Gastrocnemius medialis (tissue), 4 donors: ENCODE data around the gene SREK1IP1. TPM values are rescaled to one million over a fixed set of nuclear protein-coding genes. Genes with fewer than 3 reads are reported as not detected.

ENCODE experiments used
- ATAC-seq, 2 donors: fragments of 150-250 bp; one replicate each; pipeline ENCODE4 v1.9.1; 2016
- DNase-seq, 2 donors: peaks; one replicate each; pipeline ENCODE4 v3.0.0-alpha.2; 2019
- H3K27ac ChIP-seq, 4 donors: fragments of 200-600 bp; sonication (generic); 1 replicate in 1 of 4; 2 replicates in 3 of 4; pipeline ENCODE4 v1.5.1; 2016 to 2018; ENCODE audit warnings: mild to moderate bottlenecking in 2 of 4, moderate library complexity in 1 of 4
- H3K27me3 ChIP-seq, 3 donors: fragments of 200-600 bp; sonication (generic) in 2 of 3; 1 replicate in 1 of 3; 2 replicates in 2 of 3; pipeline versions ENCODE4 v1.5.1 to v1.6.0; 2016 to 2019; ENCODE audit warnings: mild to moderate bottlenecking in 1 of 3, moderate library complexity in 1 of 3
- H3K36me3 ChIP-seq, 2 donors: fragments of 200-600 bp; sonication (generic) in 1 of 2; one replicate each; pipeline ENCODE4 v1.5.1; 2017 to 2018
- H3K4me1 ChIP-seq, 2 donors: fragments of 200-600 bp; sonication (generic) in 1 of 2; one replicate each; pipeline ENCODE4 v1.5.1; 2016 to 2017; ENCODE audit warnings: mild to moderate bottlenecking in 2 of 2
- H3K4me3 ChIP-seq, 4 donors: fragments of 200-600 bp; sonication (generic) in 3 of 4; 1 replicate in 1 of 4; 2 replicates in 3 of 4; pipeline ENCODE4 v1.5.1; 2016 to 2019; ENCODE audit warnings: mild to moderate bottlenecking in 2 of 4
- H3K9me3 ChIP-seq, 3 donors: fragments of 200-600 bp; sonication (generic) in 2 of 3; 1 replicate in 1 of 3; 2 replicates in 2 of 3; pipeline ENCODE4 v1.5.1; 2016 to 2019
- CTCF ChIP-seq, 5 experiments: fragments of 450-650 bp in 3 of 5; fragments of 200-600 bp in 2 of 5; sonication (generic) in 2 of 5; IDR thresholded peaks in 4 of 5; conservative IDR thresholded peaks in 1 of 5; 1 replicate in 4 of 5; 2 replicates in 1 of 5; pipeline ENCODE4 v1.5.1; 2016 to 2019; ENCODE audit warnings: antibody characterized with exemption in 5 of 5, mild to moderate bottlenecking in 3 of 5, moderate library complexity in 3 of 5
- POLR2A ChIP-seq, 2 donors: fragments of 450-650 bp; IDR thresholded peaks; one replicate each; pipeline ENCODE4 v1.6.1; 2017; ENCODE audit warnings: antibody characterized with exemption in 2 of 2, mild to moderate bottlenecking in 2 of 2, moderate library complexity in 2 of 2
- in situ Hi-C, 4 donors: fragments of 200-750 bp; cut with MboI; loops; one replicate each; pipeline versions ENCODE4 v1.15.0 to v1.8.0; 2017; ENCODE audit warnings: low sequenced_read_pairs in 4 of 4
- intact Hi-C: fragments of 100-400 bp; cut with DNase I; formaldehyde crosslinking; loops from one replicate; pipeline ENCODE4 v1.15.1; 2023; ENCODE audit warnings: low total_unique reads
- total RNA-seq, 4 donors: library from RNA; depleted of rRNA; stranded (reverse); fragments of >200 nt; gene quantifications; one replicate each; pipeline versions ENCODE4 v1.1.0 to v1.2.3, GENCODE V29; 2016

SREK1IP1 gene
- total RNA-seq, 4 donors from 2014 or later: 2.7 to 7.0 (median 3.9) TPM

GRCh38 chr5:64773533-64773932, 5.0 kb upstream of the SREK1IP1 start:
- no peak overlapping the region for H3K27ac ChIP-seq
- no peak overlapping the region for H3K4me3 ChIP-seq
- ATAC-seq: no peak
- in situ Hi-C loops (no loop called here), intact Hi-C loops (no loop called here)
- H3K9me3 ChIP-seq: no peaks in the 10 kb centered on the region
- no peak for DNase-seq
- TF ChIP-seq CTCF (IDR thresholded peaks at IDR 0.05 in 4 of 5, conservative IDR thresholded peaks at IDR 0.05 in 1 of 5) (no peak), POLR2A (IDR thresholded peaks at IDR 0.05) (no peak)
- no peaks in the 10 kb centered on the region for H3K27me3 ChIP-seq
- no peaks in the 10 kb centered on the region for H3K36me3 ChIP-seq
- H3K4me1 ChIP-seq: peaks cover 19 to 23% of the 10 kb centered on the region in 2 donors

- in situ Hi-C loops: no loop called here
Measured at GRCh38 chr5:64771736-64772135, 3.2 kb upstream of the SREK1IP1 start.

GRCh38 chr5:64769855-64770254, 1.4 kb upstream of the SREK1IP1 start:
- Histone ChIP-seq H3K4me1 (peaks cover 31 to 51% of the 10 kb centered on the region in 2 donors), H3K36me3 (no peaks in the 10 kb centered on the region), H3K4me3 (peak overlapping the region; percentile 82 to 88 (median 83)), H3K9me3 (no peaks in the 10 kb centered on the region), H3K27me3 (no peaks in the 10 kb centered on the region), H3K27ac (no peak overlapping the region)
- TF ChIP-seq POLR2A (IDR thresholded peaks at IDR 0.05) (no peak), CTCF (IDR thresholded peaks at IDR 0.05 in 4 of 5, conservative IDR thresholded peaks at IDR 0.05 in 1 of 5) (no peak)
- intact Hi-C loops (loop anchor here (2.0 to 5.0 kb wide), 3 partner anchors 133 to 793 kb away; partner anchors contain the start of genes CENPK and PPWD1), in situ Hi-C loops (no loop called here)
- ATAC-seq: no peak
- DNase-seq: no peak

More at GRCh38 chr5:64771736-64772135, 3.2 kb upstream of the SREK1IP1 start:
- ATAC-seq (no peak), DNase-seq (no peak)
- Histone ChIP-seq H3K9me3 (no peaks in the 10 kb centered on the region), H3K27ac (no peak overlapping the region), H3K36me3 (no peaks in the 10 kb centered on the region), H3K4me3 (no peak overlapping the region), H3K27me3 (no peaks in the 10 kb centered on the region), H3K4me1 (peaks cover 31 to 32% of the 10 kb centered on the region in 2 donors)
- intact Hi-C loops: no loop called here
- no peak for TF ChIP-seq CTCF (IDR thresholded peaks at IDR 0.05 in 4 of 5, conservative IDR thresholded peaks at IDR 0.05 in 1 of 5)
- no peak for TF ChIP-seq POLR2A (IDR thresholded peaks at IDR 0.05)

- Histone ChIP-seq H3K36me3 (no peaks in the 10 kb centered on the region), H3K9me3 (no peaks in the 10 kb centered on the region), H3K27me3 (no peaks in the 10 kb centered on the region), H3K4me1 (peaks cover 31 to 52% of the 10 kb centered on the region in 2 donors), H3K27ac (peak overlapping the region; percentile 88 to 91 (median 88)), H3K4me3 (peak overlapping the region; percentile 82 to 88 (median 83))
- DNase-seq (no peak), ATAC-seq (peak; percentile 22 to 30)
- in situ Hi-C loops: no loop called here
- intact Hi-C loops: loop anchor here (2.0 to 5.0 kb wide), 3 partner anchors 131 to 795 kb away; partner anchors contain the start of genes CENPK and PPWD1
- TF ChIP-seq POLR2A (IDR thresholded peaks at IDR 0.05) (no peak), CTCF (IDR thresholded peaks at IDR 0.05 in 4 of 5, conservative IDR thresholded peaks at IDR 0.05 in 1 of 5) (no peak)
Measured at GRCh38 chr5:64767959-64768357, 533 bp downstream of the SREK1IP1 start.

GRCh38 chr5:64766941-64767340, 1.6 kb downstream of the SREK1IP1 start:
- H3K9me3 ChIP-seq: no peaks in the 10 kb centered on the region
- no peak for DNase-seq
- intact Hi-C loops: loop anchor here (5.0 kb wide), 1 partner anchor 130 kb away; no protein-coding TSS in a partner anchor
- in situ Hi-C loops: no loop called here
- no peaks in the 10 kb centered on the region for H3K36me3 ChIP-seq
- peak overlapping the region; percentile 82 to 88 (median 83) for H3K4me3 ChIP-seq
- H3K27me3 ChIP-seq: no peaks in the 10 kb centered on the region
- TF ChIP-seq CTCF (IDR thresholded peaks at IDR 0.05 in 4 of 5, conservative IDR thresholded peaks at IDR 0.05 in 1 of 5) (no peak), POLR2A (IDR thresholded peaks at IDR 0.05) (no peak)
- peak overlapping the region in 2 of 4 donors; percentile 88 for H3K27ac ChIP-seq
- H3K4me1 ChIP-seq: peaks cover 31 to 52% of the 10 kb centered on the region in 2 donors
- ATAC-seq: no peak
